Measurements from ENCODE around the gene AMHR2.

AMHR2 gene

DNA sequence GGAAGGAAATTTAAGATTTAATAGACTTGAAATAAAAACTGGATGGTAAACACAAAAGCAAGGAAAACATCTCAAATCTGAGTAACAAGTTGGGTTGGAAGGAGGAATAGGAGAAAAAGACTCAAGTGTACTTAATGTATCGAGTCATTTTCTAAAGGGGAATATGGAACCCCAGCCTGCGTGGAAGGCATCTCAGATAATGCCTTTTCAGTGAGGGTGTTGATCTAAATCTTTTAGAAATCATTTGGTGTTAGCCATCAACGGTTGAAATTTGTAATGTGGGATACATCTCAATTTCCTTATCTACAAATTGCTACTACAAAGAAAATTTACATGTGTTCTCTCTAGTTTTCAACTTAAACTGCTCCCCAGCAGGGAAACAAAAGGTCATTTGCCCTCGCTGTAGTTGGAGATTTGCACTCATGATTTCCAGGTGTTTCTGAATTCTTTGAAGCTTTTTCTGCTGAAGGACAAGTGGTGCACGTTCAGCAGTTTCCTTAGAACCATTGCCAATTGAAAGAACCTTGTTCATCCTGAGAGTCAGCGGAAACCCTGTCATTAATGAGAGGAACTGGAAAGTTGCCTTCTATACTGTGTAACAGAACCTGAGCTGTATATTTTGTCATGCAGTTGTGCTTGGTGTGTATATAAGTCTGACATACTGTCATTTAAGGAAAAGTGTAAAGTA is 30.4 kb downstream of the AMHR2 start:
- DNase-seq, result no peak

DNA sequence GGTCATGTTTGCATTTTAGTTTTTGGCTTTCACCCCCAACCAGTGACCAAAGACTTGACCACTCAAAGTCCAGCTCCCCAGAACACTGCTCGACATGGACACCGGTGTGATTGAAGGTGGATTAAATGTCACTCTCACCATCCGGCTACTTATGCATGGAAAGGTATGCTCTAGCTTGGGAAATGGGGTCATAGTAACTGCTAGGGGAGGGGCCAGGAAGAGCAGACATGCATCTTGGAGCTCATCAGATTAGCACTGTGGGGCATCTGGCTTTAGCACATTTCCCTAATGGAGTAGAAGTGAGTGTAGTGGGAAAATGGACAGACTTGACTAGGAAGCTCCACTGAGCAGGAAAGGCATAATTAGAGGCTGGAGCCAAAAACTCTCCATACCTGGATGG is 31.1 kb downstream of the AMHR2 start:
- no peak for DNase-seq

DNA sequence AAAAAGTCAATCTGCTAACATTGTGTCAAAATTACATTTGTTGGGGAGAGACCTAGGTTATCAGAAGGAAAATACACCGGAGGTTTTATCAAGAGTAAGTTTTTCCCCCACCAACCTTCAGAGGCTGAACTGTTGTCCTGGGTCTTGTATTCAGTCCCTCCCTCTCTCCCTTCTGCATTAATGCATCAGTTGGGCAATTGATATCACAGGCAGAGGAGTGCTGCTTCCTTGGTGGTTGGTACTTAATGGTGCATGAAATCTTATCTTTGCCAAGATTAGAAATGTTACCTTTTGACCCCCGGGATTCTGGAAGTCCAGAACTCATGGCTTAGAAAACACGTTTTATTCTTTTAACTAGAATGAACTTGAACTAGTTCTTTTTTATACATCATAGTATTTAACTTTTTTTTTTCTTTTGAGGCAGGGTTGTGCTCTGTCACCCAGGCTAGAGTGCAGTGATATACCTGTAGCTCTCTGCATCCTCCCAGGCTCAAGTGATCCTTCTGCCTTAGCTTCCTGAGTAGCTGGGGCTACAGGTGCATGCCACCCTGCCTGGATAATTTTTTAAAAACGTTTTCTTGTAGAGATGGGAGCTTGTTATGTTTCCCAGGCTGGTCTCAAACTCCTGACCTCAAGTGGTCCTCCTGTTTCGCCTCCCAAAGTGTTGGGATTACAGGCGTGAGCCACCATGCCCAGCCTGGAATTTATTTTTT is 33.2 kb downstream of the AMHR2 start:
- no peak for DNase-seq

DNA sequence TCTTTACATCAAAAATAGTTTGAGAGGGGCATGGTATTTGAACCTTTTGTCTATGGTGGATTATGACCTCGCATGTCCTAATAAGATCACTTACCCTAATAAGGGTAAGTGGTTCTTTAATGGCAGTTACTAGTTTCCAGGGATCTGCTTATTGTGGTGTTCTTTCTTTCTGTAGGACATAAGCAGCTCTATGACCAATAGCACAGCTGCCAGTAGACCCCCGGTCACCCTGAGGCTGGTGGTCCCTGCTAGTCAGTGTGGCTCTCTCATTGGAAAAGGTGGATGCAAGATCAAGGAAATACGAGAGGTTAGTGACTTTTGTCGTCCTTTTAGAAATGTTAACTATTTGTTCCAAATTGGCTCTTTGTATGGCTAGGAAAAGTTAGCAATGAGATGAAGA is 35.4 kb downstream of the AMHR2 start:
- no peak for DNase-seq

DNA sequence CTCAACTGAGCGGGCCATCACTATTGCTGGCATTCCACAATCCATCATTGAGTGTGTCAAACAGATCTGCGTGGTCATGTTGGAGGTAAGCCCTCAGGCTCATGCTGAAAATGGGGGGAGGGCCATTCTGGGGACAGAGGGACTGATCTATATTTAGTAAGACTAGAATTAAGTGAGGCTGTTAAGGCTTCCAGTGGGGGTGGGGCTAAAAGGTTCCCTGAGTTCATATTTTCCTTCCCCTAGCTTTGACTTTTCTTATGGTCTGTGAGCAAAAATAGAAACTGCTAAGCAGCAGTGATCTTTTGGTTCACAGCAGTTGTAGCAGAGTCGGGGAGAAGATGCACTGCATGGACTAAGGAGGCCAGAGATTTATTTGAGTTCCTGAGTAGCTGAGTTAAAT is 37.4 kb downstream of the AMHR2 start:
- no peak for DNase-seq

DNA sequence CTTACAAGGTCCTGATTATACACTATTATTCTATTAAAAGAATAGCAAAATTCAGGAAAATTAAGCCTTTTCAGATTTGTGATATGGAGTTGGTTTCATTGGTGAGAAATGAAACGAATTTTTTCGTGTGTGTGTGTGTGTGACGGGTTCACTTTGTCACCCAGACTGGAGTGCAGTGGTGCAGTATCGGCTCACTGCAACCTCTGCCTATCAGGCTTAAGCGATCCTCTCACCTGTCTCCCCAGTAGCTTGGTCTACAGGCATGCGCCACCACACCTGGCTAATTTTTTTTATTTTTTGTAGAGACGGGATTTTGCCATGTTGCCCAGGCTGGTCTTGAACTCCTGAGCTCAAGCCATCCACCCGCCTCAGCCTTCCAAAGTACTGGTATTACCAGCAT is 37.9 kb downstream of the AMHR2 start:
- no peak for DNase-seq

DNA sequence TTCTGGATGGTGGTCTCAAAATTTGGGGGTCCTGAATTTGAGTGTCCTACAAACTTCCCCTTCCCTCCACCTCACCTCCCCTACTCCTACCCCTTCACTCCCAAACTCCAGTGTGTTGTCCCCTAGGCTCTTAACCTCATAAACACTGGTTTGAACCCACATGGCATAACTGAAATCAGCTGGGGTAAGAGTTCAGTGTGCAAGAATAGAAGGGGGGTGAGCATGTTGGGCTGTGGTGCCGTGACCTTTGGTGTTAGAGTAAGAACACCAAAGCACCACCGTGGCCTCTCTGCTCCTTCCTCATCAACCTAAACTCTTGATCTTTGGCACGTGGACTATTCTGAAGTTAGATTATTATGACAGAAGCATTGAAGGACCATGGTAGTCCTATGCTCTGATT is 39.3 kb downstream of the AMHR2 start:
- no peak for DNase-seq

DNA sequence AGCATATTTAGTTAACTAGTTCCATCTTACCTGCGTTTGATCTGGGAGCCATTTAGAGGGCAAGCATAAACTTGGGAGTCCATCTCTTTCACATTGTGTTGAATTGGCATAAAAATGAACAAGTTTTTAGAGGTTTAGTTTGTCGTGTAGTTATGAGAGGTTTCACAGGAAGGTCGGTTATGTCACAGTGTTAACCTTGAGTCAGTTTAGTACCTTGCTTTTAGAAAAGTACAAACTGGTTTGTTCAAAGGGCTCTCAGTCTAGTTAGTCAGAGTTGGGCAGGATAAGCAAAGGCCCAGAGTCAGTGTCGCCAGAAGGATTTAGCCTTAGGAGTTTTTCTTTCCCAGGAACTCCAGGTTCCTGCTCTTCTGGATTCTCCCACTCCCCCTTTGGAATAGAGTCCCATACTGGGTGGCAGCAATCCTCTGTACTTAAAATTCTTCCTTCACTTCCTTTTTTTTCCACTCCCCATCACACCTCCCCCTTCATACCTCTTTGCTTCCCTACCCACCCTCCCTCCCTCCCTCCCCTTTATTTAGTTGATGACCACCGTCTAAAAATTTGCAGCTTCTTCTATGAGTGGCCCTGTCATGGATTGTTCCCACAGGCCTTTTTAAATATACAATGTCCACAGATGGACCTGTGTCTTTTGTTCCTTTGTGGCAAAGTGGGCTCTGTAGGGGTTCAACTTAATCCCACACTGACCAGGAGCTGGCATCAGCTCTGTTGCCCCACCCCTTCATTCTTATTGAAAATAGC is 40.3 kb downstream of the AMHR2 start:
- no peak for DNase-seq

DNA sequence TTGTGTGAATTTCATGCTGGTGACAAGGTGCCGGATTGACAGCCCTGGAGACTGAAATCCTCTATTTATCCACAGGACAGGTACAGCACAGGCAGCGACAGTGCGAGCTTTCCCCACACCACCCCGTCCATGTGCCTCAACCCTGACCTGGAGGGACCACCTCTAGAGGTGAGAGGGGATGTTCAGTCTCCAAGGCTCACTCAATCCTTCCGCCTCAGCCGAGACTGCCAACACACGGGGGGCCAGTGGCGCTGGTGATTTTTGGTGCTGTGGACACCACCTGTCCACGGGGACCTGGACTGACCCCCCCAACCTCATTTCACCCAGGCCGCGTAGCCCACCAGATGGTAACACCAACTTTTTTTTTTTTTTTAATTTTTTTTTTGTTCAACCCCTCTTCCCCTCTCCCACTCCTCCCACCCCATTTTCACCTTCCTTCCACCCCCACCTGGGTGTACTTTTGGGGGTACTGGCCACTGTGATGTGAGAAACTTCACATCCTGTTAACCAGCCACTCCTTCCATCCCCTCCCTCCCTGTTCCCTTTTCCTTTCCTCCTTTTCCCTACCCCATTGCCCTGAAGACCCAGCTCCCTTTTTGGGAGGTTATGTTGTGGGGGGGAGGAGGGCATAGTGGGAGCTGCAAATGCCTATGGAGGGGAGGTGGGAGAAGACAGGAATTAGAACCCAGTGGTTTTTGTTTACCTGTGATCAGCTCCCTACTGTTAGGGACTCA is 41.2 kb downstream of the AMHR2 start:
- no peak for DNase-seq

DNA sequence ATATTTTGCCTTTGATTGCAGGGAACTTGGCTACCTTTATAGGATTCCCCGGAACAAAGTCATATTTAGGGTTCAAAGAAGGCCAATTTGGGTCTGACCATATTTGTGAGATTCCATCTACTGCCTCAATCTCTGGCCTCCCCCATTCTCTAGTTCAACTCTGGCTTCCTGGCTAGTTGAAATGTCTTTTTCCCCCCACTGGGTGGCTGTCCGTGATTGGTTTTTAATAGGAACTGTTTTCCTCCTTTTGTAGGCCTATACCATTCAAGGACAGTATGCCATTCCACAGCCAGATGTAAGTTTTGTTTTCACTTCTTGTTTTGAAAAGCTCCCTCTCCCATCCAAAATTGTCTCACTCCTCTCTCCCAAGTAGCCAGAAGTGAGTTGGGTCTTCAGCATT is 42.0 kb downstream of the AMHR2 start:
- no peak for DNase-seq

DNA sequence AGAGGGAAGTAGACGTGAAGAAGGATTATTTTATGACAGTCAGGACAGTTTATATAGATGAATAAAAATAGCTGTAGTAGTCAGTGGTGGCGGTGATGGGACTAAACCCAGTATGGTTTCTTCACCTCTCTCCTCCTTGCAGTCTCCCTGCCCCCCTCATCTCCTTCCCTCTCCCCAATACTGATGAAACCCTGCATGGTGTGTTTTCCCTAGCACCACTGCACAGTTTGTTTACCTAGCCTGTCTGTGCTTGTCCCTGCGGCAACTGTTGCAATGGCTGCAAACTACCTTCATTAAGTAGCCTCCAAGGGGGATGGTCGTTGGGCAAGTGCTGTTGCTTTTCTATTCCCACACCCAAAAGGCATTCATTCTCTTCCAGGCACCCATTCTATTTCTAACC is 43.0 kb downstream of the AMHR2 start:
- no peak for DNase-seq

DNA sequence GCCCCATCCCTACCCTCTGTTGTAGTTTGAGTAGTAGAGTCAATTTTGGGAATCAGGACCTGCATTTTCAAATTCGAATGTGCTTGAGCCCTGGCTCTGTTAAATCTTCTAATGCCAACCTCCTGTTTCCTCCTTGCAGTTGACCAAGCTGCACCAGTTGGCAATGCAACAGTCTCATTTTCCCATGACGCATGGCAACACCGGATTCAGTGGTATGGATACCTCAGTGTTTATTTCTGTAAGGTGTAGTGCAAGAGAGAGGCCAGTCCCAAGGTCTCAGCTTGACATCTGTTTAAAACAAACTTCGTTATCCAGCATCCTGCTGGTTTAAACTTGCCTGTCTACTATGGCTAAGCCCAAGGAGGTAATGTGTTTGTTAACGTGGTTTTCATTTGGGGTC is 43.4 kb downstream of the AMHR2 start:
- no peak for DNase-seq

DNA sequence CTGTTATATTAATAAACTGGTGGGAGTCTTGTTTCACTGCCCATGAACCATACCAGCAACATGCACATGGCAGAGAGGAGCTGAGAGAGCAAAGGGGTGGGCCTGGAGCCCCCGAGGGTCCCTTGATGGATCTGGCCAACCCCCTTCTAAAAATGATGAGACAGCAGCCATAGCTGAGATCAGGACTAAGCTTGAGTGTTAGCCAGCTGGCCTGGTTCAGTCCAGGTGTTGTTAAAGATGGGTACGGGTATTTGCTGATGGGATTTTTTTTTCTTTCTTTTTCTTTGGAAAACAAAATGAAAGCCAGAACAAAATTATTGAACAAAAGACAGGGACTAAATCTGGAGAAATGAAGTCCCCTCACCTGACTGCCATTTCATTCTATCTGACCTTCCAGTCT is 44.2 kb downstream of the AMHR2 start:
- no peak for DNase-seq

DNA sequence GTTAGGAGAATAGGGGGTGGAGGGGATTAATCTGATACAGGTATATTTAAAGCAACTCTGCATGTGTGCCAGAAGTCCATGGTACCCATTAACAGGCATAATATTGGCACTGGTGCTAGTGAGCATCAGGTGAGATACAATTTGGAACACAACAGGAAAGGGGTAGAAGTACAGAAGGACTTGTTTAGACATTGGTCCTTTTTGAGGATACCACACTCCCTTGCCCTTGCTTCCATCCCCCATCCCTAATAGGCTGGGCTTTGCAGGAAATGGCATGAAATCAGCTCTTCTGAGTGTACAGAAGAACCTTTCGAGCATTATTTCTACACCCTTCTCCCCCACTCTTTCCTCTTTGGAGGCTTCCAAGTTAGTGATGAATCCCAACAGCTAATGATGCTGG is 44.6 kb downstream of the AMHR2 start:
- DNase-seq, result no peak

DNA sequence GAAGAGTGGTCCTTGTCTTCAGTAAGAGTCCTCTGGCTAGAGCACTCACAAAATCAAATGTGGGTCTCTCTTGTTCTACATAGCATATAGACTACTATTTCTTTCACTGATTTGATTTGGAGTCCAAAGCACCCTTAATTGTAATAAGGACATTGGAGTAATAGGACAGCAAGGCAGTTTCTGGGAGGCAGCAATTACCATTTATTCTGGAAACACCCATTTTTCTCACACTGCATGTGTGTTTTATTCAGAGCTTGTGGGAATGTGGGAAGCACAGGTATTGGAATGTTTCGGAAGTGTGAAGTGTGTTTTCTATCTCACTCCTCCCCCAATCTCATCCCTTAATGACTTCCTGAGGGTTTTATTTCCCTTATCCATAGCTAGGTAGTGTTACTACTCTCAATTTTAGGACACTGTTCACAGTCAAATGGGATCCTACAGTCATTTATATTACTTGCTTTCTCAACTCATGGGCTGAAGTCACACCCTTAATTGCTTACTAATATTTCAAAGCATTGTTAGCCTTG is 48.5 kb downstream of the AMHR2 start:
- no peak for DNase-seq

DNA sequence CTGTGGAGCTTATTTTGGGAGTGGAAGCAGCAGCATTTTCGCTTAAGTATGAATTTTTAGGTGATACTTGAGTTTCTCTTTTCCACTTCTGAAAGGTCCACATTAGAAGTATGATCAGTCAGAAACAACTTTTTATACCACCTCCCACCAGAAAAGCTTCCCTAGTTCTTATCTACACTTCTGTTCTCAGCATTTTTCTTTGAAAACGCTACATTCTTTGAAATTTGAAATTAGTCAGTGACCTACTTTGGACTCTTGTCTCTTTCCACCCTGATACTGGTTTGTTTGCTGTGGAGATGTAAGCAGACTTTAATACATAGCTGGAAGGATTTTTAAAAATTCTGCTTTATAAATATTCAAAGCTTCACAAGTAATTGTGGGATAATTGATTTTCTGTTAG is 50.4 kb downstream of the AMHR2 start:
- DNase-seq, result no peak

DNA sequence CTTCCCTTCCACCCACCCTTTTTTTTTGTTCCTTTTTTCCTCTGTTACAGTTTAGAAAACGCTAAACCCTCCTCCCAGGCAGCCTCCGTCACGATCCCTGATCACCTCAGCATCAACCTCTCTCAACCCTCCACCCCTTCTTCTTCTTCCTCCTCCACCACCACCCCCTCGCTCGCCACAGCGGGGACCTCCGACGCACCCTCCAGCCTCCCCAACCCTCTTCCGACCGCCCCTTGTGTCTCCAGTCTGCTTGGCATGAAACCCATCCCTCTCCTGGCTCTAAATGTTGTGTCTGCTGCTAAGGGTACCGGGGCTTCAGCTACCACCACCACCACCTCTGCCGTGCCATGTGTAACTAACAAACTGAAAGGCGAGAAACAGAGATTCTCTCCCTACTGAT is 51.2 kb downstream of the AMHR2 start:
- DNase-seq, result no peak

DNA sequence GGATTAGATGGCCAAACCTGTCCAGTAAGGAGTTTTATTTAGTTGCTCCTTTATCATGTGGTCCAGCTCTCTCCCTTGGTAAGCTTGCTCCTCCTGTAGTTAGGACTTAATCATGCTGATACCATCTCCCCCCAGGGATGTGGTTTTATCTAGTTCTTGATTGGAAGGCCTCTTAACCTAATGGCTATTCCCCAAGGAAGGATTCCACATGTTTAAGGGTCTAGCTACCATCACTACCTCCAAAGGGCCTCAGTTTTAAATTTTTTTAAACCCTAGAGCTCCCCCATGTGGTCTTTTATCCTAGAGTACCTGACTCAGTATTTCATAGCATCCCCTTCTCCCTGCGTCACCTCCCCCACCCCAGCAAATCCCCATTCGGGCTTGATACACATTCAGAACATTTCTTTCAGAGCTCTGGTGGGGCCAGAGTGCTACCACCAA is 53.1 kb downstream of the AMHR2 start:
- DNase-seq, result no peak

DNA sequence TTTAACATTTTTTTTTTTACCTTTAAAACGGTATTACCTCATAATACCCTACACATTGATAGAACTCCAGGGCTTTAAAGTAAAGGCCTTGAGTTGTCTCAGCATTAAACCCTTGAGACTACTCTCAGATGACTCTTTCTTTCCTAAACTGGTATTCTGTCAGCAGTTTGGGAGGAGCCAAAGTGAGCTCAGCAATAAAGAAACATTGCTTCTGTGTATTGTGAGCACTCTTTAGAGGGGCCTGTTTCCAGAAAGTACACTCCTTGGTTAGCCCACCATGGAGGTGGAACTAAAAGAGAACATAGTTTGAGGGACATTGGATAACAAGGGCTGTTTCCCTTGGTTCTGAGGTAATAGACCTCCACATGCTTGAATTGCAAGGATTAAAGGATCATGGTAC is 55.2 kb downstream of the AMHR2 start:
- DNase-seq, result no peak

DNA sequence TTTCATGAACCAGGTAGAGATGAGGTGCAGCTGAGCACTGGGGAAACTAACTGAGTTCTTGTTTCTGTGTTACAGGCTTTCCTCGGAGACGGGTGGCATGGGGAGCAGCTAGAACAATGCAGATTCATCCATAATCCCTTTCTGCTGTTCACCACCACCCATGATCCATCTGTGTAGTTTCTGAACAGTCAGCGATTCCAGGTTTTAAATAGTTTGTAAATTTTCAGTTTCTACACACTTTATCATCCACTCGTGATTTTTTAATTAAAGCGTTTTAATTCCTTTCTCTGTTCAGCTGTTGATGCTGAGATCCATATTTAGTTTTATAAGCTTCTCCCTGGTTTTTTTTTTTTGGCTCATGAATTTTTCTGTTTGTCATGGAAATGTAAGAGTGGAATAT is 55.7 kb downstream of the AMHR2 start:
- DNase-seq, result no peak

DNA sequence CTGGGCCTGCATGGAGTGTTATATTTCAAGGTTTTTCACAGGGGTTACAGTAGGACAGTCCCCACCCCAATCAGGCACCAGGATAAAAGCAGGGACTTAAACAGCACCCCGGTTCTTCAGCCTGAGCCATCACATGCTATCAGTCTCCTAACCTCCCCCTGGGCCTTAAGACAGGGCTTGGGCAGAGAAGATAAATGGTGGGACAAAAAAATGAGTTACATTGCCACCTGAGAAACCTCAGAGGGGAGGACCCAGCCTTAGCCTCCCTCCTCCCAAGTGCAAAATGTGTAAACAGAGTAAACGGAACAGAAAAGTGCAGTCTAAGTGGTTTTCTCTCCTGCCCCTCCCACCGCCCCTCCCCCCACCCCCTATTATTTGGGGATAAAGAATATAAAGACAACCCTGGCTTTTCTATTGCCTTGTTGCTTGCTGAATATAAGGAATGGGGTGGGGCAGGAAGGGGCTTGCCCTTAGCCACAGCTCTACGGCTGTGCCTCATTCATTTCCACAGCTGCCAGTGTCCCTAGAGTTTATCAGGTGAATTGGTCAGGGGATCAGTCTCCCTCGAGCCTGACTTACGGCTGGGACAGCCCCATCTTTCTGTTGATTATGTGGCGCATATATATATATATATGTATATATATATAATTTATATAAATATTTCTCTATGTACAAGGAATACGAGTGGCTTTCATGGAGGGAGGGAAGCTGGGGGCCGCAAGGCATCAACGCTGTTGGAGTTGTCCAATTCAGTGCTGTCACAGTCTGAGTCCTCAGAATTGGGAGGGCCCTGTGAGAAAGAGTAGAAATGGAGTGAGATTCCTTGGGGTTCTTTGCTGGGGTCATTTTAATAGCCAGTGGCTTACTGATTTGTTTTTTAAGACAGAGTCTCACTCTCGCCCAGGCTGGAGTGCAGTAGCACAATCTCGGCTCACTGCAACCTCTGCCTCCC is 57.1 kb downstream of the AMHR2 start:
- no peak for DNase-seq
